ENCODE data around the gene VPREB3.
A peak's percentile ranks its signal among the peaks of the same experiment; 100 is the strongest.

Gene VPREB3

GRCh38 chr22:23772649-23773473 is 18.6 kb upstream of the VPREB3 start, which contains the start of gene MMP11:
Gene MMP11, plus strand, starts transcription at chr22:23772849. Its CDS starts 22 bp downstream, at chr22:23772871.
- Histone ChIP-seq H3K9me3 (ENCODE audit: control insufficient read depth, low read depth, low read length) (no peaks in the 10 kb centered on the region), H3K9ac (ENCODE audit: low read length) (peak within 1 kb of the TSS; percentile 28), H3K27me3 (ENCODE audit: control insufficient read depth, insufficient read depth, low read length) (peaks cover 28% of the 10 kb centered on the region), H3K4me3 (ENCODE audit: low read length) (peak within 1 kb of the TSS; percentile 69), H3K27ac (ENCODE audit: low read length) (no peak within 1 kb of the TSS), H3K36me3 (ENCODE audit: control insufficient read depth, low read depth, low read length) (no peaks in the 10 kb centered on the region), H3K4me1 (ENCODE audit: control insufficient read depth, low read depth, low read length) (peaks cover 3% of the 10 kb centered on the region)

GRCh38 chr22:23772315-23772648 is 18.1 kb upstream of the VPREB3 start:
- H3K4me1 ChIP-seq (ENCODE audit: control insufficient read depth, low read depth, low read length), result peaks cover 3% of the 10 kb centered on the region
- H3K27me3 ChIP-seq (ENCODE audit: control insufficient read depth, insufficient read depth, low read length), result peaks cover 28% of the 10 kb centered on the region
- no peaks in the 10 kb centered on the region for H3K9me3 ChIP-seq (ENCODE audit: control insufficient read depth, low read depth, low read length)
- H3K27ac ChIP-seq (ENCODE audit: low read length), result no peak overlapping the region
- no peak overlapping the region for H3K9ac ChIP-seq (ENCODE audit: low read length)
- peak overlapping the region; percentile 49 for H3K4me3 ChIP-seq (ENCODE audit: low read length)
- no peaks in the 10 kb centered on the region for H3K36me3 ChIP-seq (ENCODE audit: control insufficient read depth, low read depth, low read length)

GRCh38 chr22:23769321-23769965 is 15.2 kb upstream of the VPREB3 start:
- peaks cover 7% of the 10 kb centered on the region for H3K4me1 ChIP-seq (ENCODE audit: control insufficient read depth, low read depth, low read length)
- peaks cover 6% of the 10 kb centered on the region for H3K36me3 ChIP-seq (ENCODE audit: control insufficient read depth, low read depth, low read length)
- H3K27me3 ChIP-seq (ENCODE audit: control insufficient read depth, insufficient read depth, low read length), result peaks cover 27% of the 10 kb centered on the region
- no peak overlapping the region for H3K9ac ChIP-seq (ENCODE audit: low read length)
- H3K9me3 ChIP-seq (ENCODE audit: control insufficient read depth, low read depth, low read length), result no peaks in the 10 kb centered on the region
- no peak overlapping the region for H3K4me3 ChIP-seq (ENCODE audit: low read length)
- no peak overlapping the region for H3K27ac ChIP-seq (ENCODE audit: low read length)

DNA sequence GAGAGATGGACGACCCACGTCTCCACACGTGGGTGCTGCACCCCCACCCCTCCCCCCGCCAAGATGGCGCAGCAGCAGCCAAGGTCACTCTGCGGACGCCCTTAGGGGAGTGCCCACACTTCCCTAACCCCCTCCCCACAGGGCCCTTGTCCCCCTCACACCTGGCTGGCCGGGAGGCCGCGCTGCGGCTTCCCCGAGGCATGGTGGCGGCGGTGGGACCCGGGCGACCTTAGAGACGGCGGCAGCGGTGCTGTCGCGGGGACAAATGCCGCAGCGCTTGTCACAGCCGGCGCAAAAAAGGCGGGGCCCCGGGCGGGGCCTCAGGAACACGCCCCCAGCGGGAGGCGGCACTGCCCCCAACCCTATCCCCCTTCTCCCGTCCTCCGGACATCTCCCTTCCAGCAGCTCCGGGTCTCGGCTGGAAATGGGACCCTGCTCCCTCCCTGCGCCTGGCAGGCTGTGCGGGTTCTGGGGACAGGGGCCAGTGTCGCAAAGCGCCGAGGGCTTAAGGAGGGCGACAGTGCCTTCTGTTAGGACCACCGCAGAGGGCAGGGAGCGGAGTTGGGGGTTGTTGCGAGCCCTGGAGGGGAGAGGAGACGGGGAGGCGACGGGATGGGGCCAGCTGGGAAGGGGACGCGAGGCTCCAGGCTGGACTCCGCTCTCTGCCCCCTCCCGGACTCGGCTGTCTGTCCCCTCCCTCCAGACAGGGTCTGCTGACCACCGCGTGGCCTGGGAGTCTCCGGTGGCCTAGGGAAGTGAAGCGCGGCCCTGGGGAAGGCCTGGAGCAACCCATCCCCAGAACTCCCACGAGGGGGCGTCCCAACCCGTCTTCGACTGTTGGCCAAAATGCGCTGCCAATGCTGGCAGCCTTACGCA is 13.7 kb upstream of the VPREB3 start, which contains the start of gene CHCHD10:
TSS of gene CHCHD10 (minus strand) at position 300 of the 876 bp plus-strand sequence. CDS start at position 202, 98 bp downstream.
- peak within 1 kb of the TSS; percentile 53 for H3K27ac ChIP-seq (ENCODE audit: low read length)
- no peaks in the 10 kb centered on the region for H3K9me3 ChIP-seq (ENCODE audit: control insufficient read depth, low read depth, low read length)
- H3K27me3 ChIP-seq (ENCODE audit: control insufficient read depth, insufficient read depth, low read length), result peaks cover 11% of the 10 kb centered on the region
- peaks cover 9% of the 10 kb centered on the region for H3K4me1 ChIP-seq (ENCODE audit: control insufficient read depth, low read depth, low read length)
- H3K4me3 ChIP-seq (ENCODE audit: low read length), result peak within 1 kb of the TSS; percentile 87
- peaks cover 6% of the 10 kb centered on the region for H3K36me3 ChIP-seq (ENCODE audit: control insufficient read depth, low read depth, low read length)
- peak within 1 kb of the TSS; percentile 71 for H3K9ac ChIP-seq (ENCODE audit: low read length)

GRCh38 chr22:23767303-23767672 is 13.1 kb upstream of the VPREB3 start:
- H3K9ac ChIP-seq (ENCODE audit: low read length), result peak overlapping the region; percentile 71
- H3K4me1 ChIP-seq (ENCODE audit: control insufficient read depth, low read depth, low read length), result peaks cover 14% of the 10 kb centered on the region
- peak overlapping the region; percentile 87 for H3K4me3 ChIP-seq (ENCODE audit: low read length)
- peak overlapping the region; percentile 53 for H3K27ac ChIP-seq (ENCODE audit: low read length)
- H3K36me3 ChIP-seq (ENCODE audit: control insufficient read depth, low read depth, low read length), result peaks cover 6% of the 10 kb centered on the region
- H3K9me3 ChIP-seq (ENCODE audit: control insufficient read depth, low read depth, low read length), result no peaks in the 10 kb centered on the region
- H3K27me3 ChIP-seq (ENCODE audit: control insufficient read depth, insufficient read depth, low read length), result peaks cover 11% of the 10 kb centered on the region

- H3K36me3 ChIP-seq (ENCODE audit: control insufficient read depth, low read depth, low read length), result peaks cover 6% of the 10 kb centered on the region
- no peak overlapping the region for H3K27ac ChIP-seq (ENCODE audit: low read length)
- peaks cover 11% of the 10 kb centered on the region for H3K27me3 ChIP-seq (ENCODE audit: control insufficient read depth, insufficient read depth, low read length)
- H3K4me1 ChIP-seq (ENCODE audit: control insufficient read depth, low read depth, low read length), result peaks cover 14% of the 10 kb centered on the region
- H3K4me3 ChIP-seq (ENCODE audit: low read length), result no peak overlapping the region
- H3K9ac ChIP-seq (ENCODE audit: low read length), result no peak overlapping the region
- H3K9me3 ChIP-seq (ENCODE audit: control insufficient read depth, low read depth, low read length), result no peaks in the 10 kb centered on the region
These were observed 11.0 kb upstream of the VPREB3 start for GRCh38 chr22:23764899-23765881.

GRCh38 chr22:23763954-23764353 is 9.7 kb upstream of the VPREB3 start:
- peaks cover 6% of the 10 kb centered on the region for H3K36me3 ChIP-seq (ENCODE audit: control insufficient read depth, low read depth, low read length)
- H3K4me1 ChIP-seq (ENCODE audit: control insufficient read depth, low read depth, low read length), result peaks cover 14% of the 10 kb centered on the region
- peak overlapping the region; percentile 0 for H3K4me3 ChIP-seq (ENCODE audit: low read length)
- H3K9me3 ChIP-seq (ENCODE audit: control insufficient read depth, low read depth, low read length), result no peaks in the 10 kb centered on the region
- H3K27me3 ChIP-seq (ENCODE audit: control insufficient read depth, insufficient read depth, low read length), result peaks cover 1% of the 10 kb centered on the region
- H3K27ac ChIP-seq (ENCODE audit: low read length), result no peak overlapping the region
- no peak overlapping the region for H3K9ac ChIP-seq (ENCODE audit: low read length)

GRCh38 chr22:23763579-23763945 is 9.3 kb upstream of the VPREB3 start:
- Histone ChIP-seq H3K9ac (ENCODE audit: low read length) (no peak overlapping the region), H3K9me3 (ENCODE audit: control insufficient read depth, low read depth, low read length) (no peaks in the 10 kb centered on the region), H3K4me3 (ENCODE audit: low read length) (peak overlapping the region; percentile 0), H3K4me1 (ENCODE audit: control insufficient read depth, low read depth, low read length) (peaks cover 14% of the 10 kb centered on the region), H3K27me3 (ENCODE audit: control insufficient read depth, insufficient read depth, low read length) (no peaks in the 10 kb centered on the region), H3K36me3 (ENCODE audit: control insufficient read depth, low read depth, low read length) (peaks cover 6% of the 10 kb centered on the region), H3K27ac (ENCODE audit: low read length) (no peak overlapping the region)

DNA sequence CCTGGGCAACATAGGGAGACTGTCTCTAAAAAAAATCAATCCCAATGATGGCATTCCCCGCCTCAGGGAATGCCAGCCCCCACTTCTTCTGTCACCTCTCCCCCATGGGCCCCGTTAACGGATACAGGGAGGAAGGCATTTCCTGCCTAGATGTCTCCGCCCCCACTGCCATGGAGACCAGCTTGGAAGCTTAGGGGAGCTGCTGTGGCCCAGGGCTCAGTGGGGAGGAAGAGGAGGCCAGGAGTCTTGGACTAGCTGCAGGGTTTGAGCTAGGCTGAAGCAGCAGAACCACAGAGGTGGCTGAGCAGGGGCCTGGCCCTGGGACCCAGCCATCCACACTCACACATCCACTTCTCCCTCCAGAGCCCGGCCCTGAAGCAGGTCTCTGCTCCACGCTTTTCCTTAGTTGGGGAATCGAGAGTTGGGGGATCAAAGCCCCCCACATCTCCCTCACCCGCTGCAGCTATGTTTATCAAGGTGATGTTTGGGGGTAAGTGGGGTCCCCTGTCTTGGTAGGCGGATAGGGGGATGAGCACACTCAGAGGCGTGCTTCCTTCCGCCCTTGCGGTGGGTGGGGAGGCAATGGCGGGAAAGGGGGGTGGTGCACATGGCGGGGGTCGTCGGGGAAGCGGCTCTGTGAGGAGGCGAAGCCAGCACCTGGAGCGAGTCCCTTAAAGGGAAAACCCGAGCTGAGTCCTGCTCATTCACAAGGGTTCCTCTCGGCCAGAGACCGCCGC is 8.8 kb upstream of the VPREB3 start, which contains the start of gene C22orf15:
TSS of gene C22orf15 (plus strand) at position 149 of the 737 bp plus-strand sequence. CDS start at position 466, 317 bp downstream.
- peaks cover 14% of the 10 kb centered on the region for H3K4me1 ChIP-seq (ENCODE audit: control insufficient read depth, low read depth, low read length)
- H3K36me3 ChIP-seq (ENCODE audit: control insufficient read depth, low read depth, low read length), result peaks cover 6% of the 10 kb centered on the region
- H3K4me3 ChIP-seq (ENCODE audit: low read length), result peak within 1 kb of the TSS; percentile 0
- H3K9me3 ChIP-seq (ENCODE audit: control insufficient read depth, low read depth, low read length), result no peaks in the 10 kb centered on the region
- H3K9ac ChIP-seq (ENCODE audit: low read length), result no peak within 1 kb of the TSS
- H3K27ac ChIP-seq (ENCODE audit: low read length), result no peak within 1 kb of the TSS
- H3K27me3 ChIP-seq (ENCODE audit: control insufficient read depth, insufficient read depth, low read length), result no peaks in the 10 kb centered on the region

- no peak overlapping the region for H3K4me3 ChIP-seq (ENCODE audit: low read length)
- no peaks in the 10 kb centered on the region for H3K36me3 ChIP-seq (ENCODE audit: control insufficient read depth, low read depth, low read length)
- no peak overlapping the region for H3K27ac ChIP-seq (ENCODE audit: low read length)
- H3K27me3 ChIP-seq (ENCODE audit: control insufficient read depth, insufficient read depth, low read length), result no peaks in the 10 kb centered on the region
- H3K4me1 ChIP-seq (ENCODE audit: control insufficient read depth, low read depth, low read length), result peaks cover 10% of the 10 kb centered on the region
- no peaks in the 10 kb centered on the region for H3K9me3 ChIP-seq (ENCODE audit: control insufficient read depth, low read depth, low read length)
- no peak overlapping the region for H3K9ac ChIP-seq (ENCODE audit: low read length)
These were observed 5.8 kb upstream of the VPREB3 start for GRCh38 chr22:23760056-23760455.
